Heart right ventricle (tissue), 16 donors: Measurements from ENCODE around the gene FAM32A. TPM values are rescaled to one million over a fixed set of nuclear protein-coding genes. Genes with fewer than 3 reads are reported as not detected.

Experiments
- ATAC-seq, 8 donors: fragments of 200-7000 bp; cut with Tn5 transposase; one replicate each; pipeline ENCODE4 v1.9.1; 2020; ENCODE audit warnings: mild to moderate bottlenecking in 8 of 8, moderate library complexity in 8 of 8, moderate number of reproducible peaks in 1 of 8
- DNase-seq, 2 donors: peaks; one replicate each; pipeline ENCODE4 v3.0.0-alpha.2; 2020
- H3K27ac ChIP-seq, 10 donors: fragments of 200-600 bp; sonication (generic) in 2 of 10; one replicate each; pipeline versions ENCODE4 v1.5.0 to v1.8.0; 2020 to 2022; ENCODE audit warnings: mild to moderate bottlenecking in 3 of 10
- H3K27me3 ChIP-seq, 7 donors: fragments of 200-600 bp; one replicate each; pipeline ENCODE4 v1.8.0; 2021 to 2022; ENCODE audit warnings: mild to moderate bottlenecking in 2 of 7
- H3K36me3 ChIP-seq, 9 donors: fragments of 200-600 bp; sonication (generic) in 1 of 9; one replicate each; pipeline versions ENCODE4 v1.5.0 to v1.8.0; 2020 to 2022; ENCODE audit warnings: mild to moderate bottlenecking in 2 of 9
- H3K4me1 ChIP-seq, 9 donors: fragments of 200-600 bp; sonication (generic) in 1 of 9; one replicate each; pipeline versions ENCODE4 v1.5.0 to v1.8.0; 2020 to 2022; ENCODE audit warnings: mild to moderate bottlenecking in 4 of 9
- H3K4me3 ChIP-seq, 10 donors: fragments of 200-600 bp; sonication (generic) in 2 of 10; one replicate each; pipeline versions ENCODE4 v1.5.0 to v1.8.0; 2020 to 2022; ENCODE audit warnings: mild to moderate bottlenecking in 7 of 10, moderate library complexity in 2 of 10
- H3K9me3 ChIP-seq, 11 donors: fragments of 200-600 bp in 10 of 11; sonication (generic) in 2 of 11; one replicate each; pipeline versions ENCODE4 v1.5.0 to v1.8.0; 2013 to 2022; ENCODE audit warnings: mild to moderate bottlenecking in 2 of 11, control low read depth in 1 of 11, moderate library complexity in 1 of 11
- WGBS, 2 donors: extraction: QIAGEN DNeasy Blood & Tissue Kit; methylation state at CpG; one replicate each; pipeline ENCODE4 v1.1.7; 2013; ENCODE audit warnings: inconsistent platforms in 1 of 2; 5-methylcytosine and 5-hydroxymethylcytosine counted together
- intact Hi-C, 10 donors: fragments of 100-400 bp; cut with DNase I; formaldehyde crosslinking; loops; one replicate each; pipeline versions ENCODE4 v1.11.1 to v1.14.2; 2022
- polyA plus RNA-seq, 2 donors: library from polyadenylated mRNA; stranded (reverse); fragments of 200-250 nt; gene quantifications; one replicate each; pipeline ENCODE4 v1.2.3, GENCODE V29; 2013
- total RNA-seq, 10 donors: library from RNA; stranded (reverse); fragmentation: NEBNext Ultra II Directional in 3 of 10; extraction: Animal tissue kit (Norgen Biotek cat#: 25700) in 3 of 10; gene quantifications; one replicate each; pipeline versions ENCODE4 v1.2.1 to v1.2.4, GENCODE V29; 2021 to 2023
- TF ChIP-seq, protein P1 (sequence below), 9 donors: fragments of 200-600 bp; sonication (generic) in 2 of 9; IDR thresholded peaks; one replicate each; pipeline versions ENCODE4 v1.5.0 to v1.8.0; 2021 to 2022; ENCODE audit warnings: antibody characterized with exemption in 9 of 9, mild to moderate bottlenecking in 5 of 9, moderate library complexity in 1 of 9
- donor health status: Arrhythmogenic right ventricular cardiomyopathy.
- donor health status: ischemic (EF 13 %, LVEDD 7.1; RV severe dilation, severe dysfunction).
- donor health status: healthy with polysubstance abuse.
- donor health status: DM: no; HTN: yes; CAD: no.
- donor health status: DM: no; HTN: no; CAD: no.
- donor health status: ischemic (EF 25% LVEDD 6.9; RV normal size, moderate dysfunction).
- donor health status: ischemic (EF 25% LVEDD 5.7; RV mildly dilated, moderate dysfunction).
- donor health status: healthy.
- donor health status: DM: yes; HTN: yes; CAD: no.
- donor health status: Ischemic cardiomyopathy.
- donor health status: ischemic (EF 35%, LVEDD 5.7; RV mildly dilated, moderate dysfunction).
- donor health status: nonischemic (EF 11% LVEDD 7.7; RV severe dilation, severe dysfunction).
- donor health status: DM: yes; HTN: yes; CAD: no.
- donor health status: PGD.
- donor health status: ischemic (EF 29% LVEDD 5.4; RV normal size, mild dysfunction).
- donor health status: nonischemic (EF 23%, LVEDD 6.1; RV moderate dilation, normal function).

FAM32A gene
- total and polyA plus RNA-seq, 12 donors, result 27.0 to 75.0 (median 34.3) TPM

DNA sequence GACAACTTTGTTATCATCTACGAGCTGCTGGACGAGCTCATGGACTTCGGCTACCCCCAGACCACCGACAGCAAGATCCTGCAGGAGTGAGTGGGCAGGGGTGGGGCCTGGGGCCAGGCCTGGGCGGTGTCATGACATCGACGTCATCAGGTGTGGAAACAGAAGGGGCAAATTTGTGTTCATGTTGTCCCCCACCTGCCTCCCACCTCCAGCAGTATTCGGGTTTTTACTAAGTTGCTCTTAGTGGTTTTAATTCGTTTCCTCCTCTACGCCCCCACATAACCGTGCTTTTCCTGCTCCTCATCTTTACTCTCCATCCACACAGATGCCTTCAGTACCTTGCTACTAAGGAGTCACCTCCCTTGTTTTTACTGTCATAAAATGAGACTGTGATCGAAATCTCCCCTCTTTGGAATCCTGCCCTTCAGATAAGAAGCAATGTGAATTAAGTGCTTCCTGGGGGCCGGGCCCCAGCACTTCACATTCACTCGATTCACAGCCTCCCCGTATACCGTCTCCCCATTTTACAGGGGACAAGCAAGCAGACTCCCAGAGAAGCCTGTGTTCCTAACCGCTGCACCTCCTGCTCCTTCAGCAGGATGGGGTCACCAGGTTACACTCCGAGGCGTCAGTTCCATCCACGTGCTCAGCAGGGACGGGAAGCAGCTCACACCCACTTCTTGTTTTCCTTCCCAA, 23.0 kb downstream of the FAM32A start:
- H3K4me3 ChIP-seq, result no peak overlapping the region
- H3K36me3 ChIP-seq, result peaks cover 0 to 100% (median 36%) of the 10 kb centered on the region in 9 donors
- H3K9me3 ChIP-seq, result no peaks in the 10 kb centered on the region
- intact Hi-C loops, result no loop called here
- H3K27ac ChIP-seq, result no peak overlapping the region
- TF ChIP-seq, protein P1, sequence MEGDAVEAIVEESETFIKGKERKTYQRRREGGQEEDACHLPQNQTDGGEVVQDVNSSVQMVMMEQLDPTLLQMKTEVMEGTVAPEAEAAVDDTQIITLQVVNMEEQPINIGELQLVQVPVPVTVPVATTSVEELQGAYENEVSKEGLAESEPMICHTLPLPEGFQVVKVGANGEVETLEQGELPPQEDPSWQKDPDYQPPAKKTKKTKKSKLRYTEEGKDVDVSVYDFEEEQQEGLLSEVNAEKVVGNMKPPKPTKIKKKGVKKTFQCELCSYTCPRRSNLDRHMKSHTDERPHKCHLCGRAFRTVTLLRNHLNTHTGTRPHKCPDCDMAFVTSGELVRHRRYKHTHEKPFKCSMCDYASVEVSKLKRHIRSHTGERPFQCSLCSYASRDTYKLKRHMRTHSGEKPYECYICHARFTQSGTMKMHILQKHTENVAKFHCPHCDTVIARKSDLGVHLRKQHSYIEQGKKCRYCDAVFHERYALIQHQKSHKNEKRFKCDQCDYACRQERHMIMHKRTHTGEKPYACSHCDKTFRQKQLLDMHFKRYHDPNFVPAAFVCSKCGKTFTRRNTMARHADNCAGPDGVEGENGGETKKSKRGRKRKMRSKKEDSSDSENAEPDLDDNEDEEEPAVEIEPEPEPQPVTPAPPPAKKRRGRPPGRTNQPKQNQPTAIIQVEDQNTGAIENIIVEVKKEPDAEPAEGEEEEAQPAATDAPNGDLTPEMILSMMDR (IDR thresholded peaks at IDR 0.05), result no peak
- WGBS, 2 donors, result 83 to 87% methylated on average over 20 to 21 of the region's 21 CpGs
- no peaks in the 10 kb centered on the region for H3K27me3 ChIP-seq
- ATAC-seq (no peak), DNase-seq (no peak)
- H3K4me1 ChIP-seq, result peaks cover 7 to 24% (median 13%) of the 10 kb centered on the region in 9 donors

- 84 to 89% methylated on average over 29 of the region's 29 CpGs for WGBS, 2 donors
- ATAC-seq, result no peak
Measured at GRCh38 chr19:16208847-16209665, 23.8 kb downstream of the FAM32A start.

GRCh38 chr19:16210168-16210567, 25.0 kb downstream of the FAM32A start:
- Histone ChIP-seq H3K9me3 (no peaks in the 10 kb centered on the region), H3K27me3 (no peaks in the 10 kb centered on the region), H3K4me1 (peaks cover 6 to 16% (median 10%) of the 10 kb centered on the region in 9 donors), H3K36me3 (peaks cover 0 to 97% (median 36%) of the 10 kb centered on the region in 9 donors), H3K27ac (no peak overlapping the region), H3K4me3 (no peak overlapping the region)
- intact Hi-C loops, result no loop called here
- TF ChIP-seq, protein P1 (IDR thresholded peaks at IDR 0.05), result no peak
- no peak for DNase-seq
- ATAC-seq, result no peak
- WGBS, 2 donors, result 93 to 96% methylated on average over 4 of the region's 4 CpGs

More at GRCh38 chr19:16208847-16209665, 23.8 kb downstream of the FAM32A start:
- no peak overlapping the region for H3K4me3 ChIP-seq
- intact Hi-C loops, result no loop called here
- peaks cover 7 to 24% (median 13%) of the 10 kb centered on the region in 9 donors for H3K4me1 ChIP-seq
- no peaks in the 10 kb centered on the region for H3K27me3 ChIP-seq
- H3K36me3 ChIP-seq, result peaks cover 0 to 100% (median 36%) of the 10 kb centered on the region in 9 donors
- TF ChIP-seq, protein P1 (IDR thresholded peaks at IDR 0.05), result no peak
- no peak for DNase-seq
- H3K9me3 ChIP-seq, result no peaks in the 10 kb centered on the region
- no peak overlapping the region for H3K27ac ChIP-seq

DNA sequence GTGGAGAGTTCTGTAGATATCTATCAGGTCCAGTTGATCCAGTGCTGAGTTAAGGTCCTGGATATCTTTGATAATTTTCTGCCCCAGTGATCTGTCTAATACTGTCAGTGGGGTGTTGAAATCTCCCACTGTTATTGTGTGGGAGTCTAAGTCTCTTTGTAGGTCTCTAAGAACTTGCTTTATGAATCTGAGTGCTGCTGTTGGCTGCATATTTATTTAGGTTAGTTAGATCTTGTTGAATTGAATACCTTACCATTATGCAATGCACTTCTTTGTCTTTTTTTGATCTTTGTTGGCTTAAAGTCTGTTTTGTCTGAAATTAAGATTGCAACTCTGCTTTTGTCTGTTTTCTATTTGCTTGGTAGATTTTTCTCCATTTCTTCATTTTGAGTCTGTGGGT, 27.9 kb downstream of the FAM32A start:
- H3K27me3 ChIP-seq, result no peaks in the 10 kb centered on the region
- no peak overlapping the region for H3K4me3 ChIP-seq
- TF ChIP-seq, protein P1 (IDR thresholded peaks at IDR 0.05), result no peak
- H3K36me3 ChIP-seq, result peaks cover 0 to 96% (median 33%) of the 10 kb centered on the region in 9 donors
- intact Hi-C loops, result no loop called here
- DNase-seq, result no peak
- H3K4me1 ChIP-seq, result peaks cover 0 to 10% (median 0%) of the 10 kb centered on the region in 9 donors
- H3K9me3 ChIP-seq, result no peaks in the 10 kb centered on the region
- ATAC-seq, result no peak
- H3K27ac ChIP-seq, result no peak overlapping the region
